Measurements from ENCODE around the gene CFTR. TPM values are rescaled to one million over a fixed set of nuclear protein-coding genes. Genes with fewer than 3 reads are reported as not detected.

The CFTR gene
- total and polyA plus RNA-seq, 2 of the 4 experiments (the other 2 are of a cell fraction) = 0.18 to 0.21 TPM

- dilution Hi-C loops (cut with HindIII; ENCODE audit: low sequenced_read_pairs, unreplicated experiment) (no loop called here), in situ Hi-C loops (cut with MboI; ENCODE audit: low sequenced_read_pairs) (no loop called here), intact Hi-C loops (cut with micrococcal nuclease) (no loop called here)
- ChIA-PET CTCF (no interaction called here), POLR2A (ENCODE audit: unreplicated experiment) (no interaction called here)
- H2BK5ac ChIP-seq (ENCODE audit: low read depth, low read length, poor library complexity, severe bottlenecking) = no peak overlapping the region
- no peak overlapping the region for H2AK5ac ChIP-seq (ENCODE audit: low read depth, low read length)
- H2BK120ac ChIP-seq (ENCODE audit: low read depth, low read length) = no peak overlapping the region
- no peaks in the 10 kb centered on the region for H3K9me3 ChIP-seq (ENCODE audit: control insufficient read depth, insufficient read depth, low read length)
- H3K18ac ChIP-seq (ENCODE audit: low read depth, low read length) = no peak overlapping the region
- H3K79me1 ChIP-seq (ENCODE audit: low read depth in 1 of 2, low read length in 2 of 2) = no peaks in the 10 kb centered on the region
- BruUV-seq (replicated peaks) = no TSS peak
- TF ChIP-seq CEBPB (IDR thresholded peaks at IDR 0.05; ENCODE audit: low read depth, low read length) (no peak), MXI1 (IDR thresholded peaks at IDR 0.05; ENCODE audit: borderline replicate concordance, low read depth, low read length) (no peak), CHD1 (IDR thresholded peaks at IDR 0.05; ENCODE audit: low read depth, low read length) (no peak), MAFK (IDR thresholded peaks at IDR 0.05; ENCODE audit: low read depth, low read length) (no peak), RCOR1 (IDR thresholded peaks at IDR 0.05; ENCODE audit: insufficient replicate concordance, low read length) (no peak), RFX5 (IDR thresholded peaks at IDR 0.05; ENCODE audit: low read depth, low read length) (no peak), BHLHE40 (IDR thresholded peaks at IDR 0.05; ENCODE audit: low read depth, low read length) (no peak), POLR2A (IDR thresholded peaks at IDR 0.05; ENCODE audit: low read depth, low read length) (no peak), SMC3 (IDR thresholded peaks at IDR 0.05; ENCODE audit: low read depth, low read length) (no peak)
- no peak overlapping the region for H2AFZ ChIP-seq (replicated peaks; ENCODE audit: low read length, poor library complexity)
- no peak overlapping the region for H3K14ac ChIP-seq (replicated peaks; ENCODE audit: low read depth, low read length)
- no peak overlapping the region for H2AK9ac ChIP-seq (replicated peaks; ENCODE audit: low read depth, low read length, poor library complexity)
- no peaks in the 10 kb centered on the region for H3K4me1 ChIP-seq (ENCODE audit: control insufficient read depth, insufficient read depth, low read length)
- no peak overlapping the region for H3K4me2 ChIP-seq (ENCODE audit: low read depth, low read length)
- no peaks in the 10 kb centered on the region for H3K27me3 ChIP-seq (ENCODE audit: control insufficient read depth, insufficient read depth, low read length)
- no peak overlapping the region for H2BK15ac ChIP-seq (ENCODE audit: low read depth, low read length)
- no peak overlapping the region for H4K8ac ChIP-seq (ENCODE audit: low read depth in 2 of 2, low read length in 2 of 2)
- H3K4ac ChIP-seq (ENCODE audit: low read depth, low read length) = no peak overlapping the region
- H4K91ac ChIP-seq (ENCODE audit: insufficient read depth, low read depth, low read length) = no peak overlapping the region
- no peaks in the 10 kb centered on the region for H3K36me3 ChIP-seq (ENCODE audit: control insufficient read depth, insufficient read depth, low read length)
- H3K23ac ChIP-seq (ENCODE audit: low read depth, low read length) = no peak overlapping the region
- H3K9ac ChIP-seq (ENCODE audit: low read depth, low read length) = no peak overlapping the region
- H2BK20ac ChIP-seq (ENCODE audit: low read depth, low read length) = no peak overlapping the region
- no peak overlapping the region for H3K4me3 ChIP-seq (ENCODE audit: insufficient read depth, low read depth, low read length)
- H4K5ac ChIP-seq (ENCODE audit: low read depth, low read length) = no peak overlapping the region
- no peak for DNase-seq
- WGBS, 2 experiments (ENCODE audit: extremely low coverage in 2 of 2, insufficient read length in 1 of 2) = no CpG with 5 or more reads among the region's 3 CpGs
- H3K56ac ChIP-seq (ENCODE audit: extremely low read depth, insufficient read depth, low read length) = no peak overlapping the region
- no peaks in the 10 kb centered on the region for H3K9me1 ChIP-seq (ENCODE audit: insufficient read depth, low read length)
- H4K20me1 ChIP-seq (ENCODE audit: insufficient read depth, low read length) = no peaks in the 10 kb centered on the region
- ATAC-seq (ENCODE audit: low read depth) = no peak
- H3K27ac ChIP-seq (ENCODE audit: insufficient read depth, low read length) = no peak overlapping the region
Observed at GRCh38 chr7:117505238-117505637, 25.4 kb downstream of the CFTR start.
